ENCODE measurements around the gene VSTM4.

The VSTM4 gene

DNA sequence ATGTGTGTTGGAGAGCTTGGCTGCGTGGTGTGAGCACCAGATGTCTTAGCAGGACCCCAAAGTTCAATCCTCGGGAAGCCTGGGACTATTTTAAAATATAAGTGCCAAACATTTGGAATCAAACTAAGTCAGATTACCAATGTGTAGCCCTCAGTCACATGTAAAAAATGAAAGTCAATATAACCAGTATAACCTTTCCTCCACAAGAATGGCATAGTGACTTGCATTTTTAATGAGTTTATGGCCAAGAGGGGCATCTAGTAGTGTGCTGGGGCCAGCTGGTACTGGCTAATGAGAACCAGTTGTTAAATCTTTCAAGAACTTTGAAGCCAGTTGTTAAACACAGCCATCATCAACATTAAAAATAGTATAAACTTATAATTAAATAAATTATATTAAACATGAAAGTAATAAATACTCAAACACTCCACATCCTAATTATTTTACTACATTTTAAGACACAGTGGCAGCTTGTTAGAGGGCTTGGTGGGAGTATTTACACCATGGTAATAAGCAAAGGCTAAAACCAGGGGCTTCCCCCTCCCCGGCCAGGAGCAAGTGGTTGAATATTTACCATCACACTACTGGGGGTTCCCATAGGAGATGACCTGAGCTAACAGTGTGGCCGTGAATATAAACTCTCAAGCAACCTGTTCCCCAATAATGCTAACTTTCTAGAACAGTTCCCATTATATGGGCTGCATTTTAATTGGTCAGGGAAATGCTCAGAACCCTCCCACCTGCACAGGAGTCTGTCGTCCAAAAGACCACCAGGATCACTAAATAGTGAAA is 26.4 kb upstream of the VSTM4 start:
- DNase-seq, result no peak

DNA sequence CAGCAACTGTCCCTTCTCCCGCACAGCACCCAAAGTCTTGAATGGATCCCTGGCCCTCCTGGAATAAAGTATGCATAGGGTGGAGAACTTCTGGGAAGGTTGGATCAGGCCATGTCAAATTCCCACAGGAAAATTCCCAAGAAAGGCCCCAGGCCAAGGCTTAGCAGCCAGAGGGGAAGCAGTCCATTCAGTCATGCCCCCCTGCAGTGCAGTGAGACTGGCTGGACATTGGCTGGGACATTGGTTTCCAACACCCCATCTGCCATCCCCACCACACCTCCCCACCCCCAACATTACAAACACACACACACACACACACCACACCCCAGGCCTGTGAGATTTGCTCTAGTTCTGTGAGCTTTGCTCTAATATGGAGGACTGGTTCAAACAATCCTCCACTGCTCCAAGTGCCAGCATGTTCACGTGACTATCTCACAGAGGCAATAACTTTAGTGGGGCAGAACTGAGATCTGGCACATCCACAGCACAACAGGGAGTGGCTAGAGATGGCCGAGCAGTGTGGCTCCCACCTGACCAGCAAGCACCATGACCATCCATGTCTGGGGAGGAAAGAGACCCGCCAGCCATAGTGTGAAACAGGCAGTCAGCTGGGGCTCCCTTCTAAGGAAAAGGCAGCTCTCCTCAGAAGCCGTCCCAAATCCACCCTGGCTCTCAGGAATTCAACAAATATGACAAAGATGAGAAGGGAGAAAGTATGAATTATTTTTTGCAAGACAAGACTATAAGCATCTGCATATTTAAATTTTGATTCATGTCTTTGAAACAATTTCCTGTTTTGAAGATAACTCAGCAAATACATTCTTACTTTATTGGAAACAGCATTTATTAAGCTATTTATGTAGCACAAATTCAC is 25.2 kb upstream of the VSTM4 start:
- no peak for DNase-seq

DNA sequence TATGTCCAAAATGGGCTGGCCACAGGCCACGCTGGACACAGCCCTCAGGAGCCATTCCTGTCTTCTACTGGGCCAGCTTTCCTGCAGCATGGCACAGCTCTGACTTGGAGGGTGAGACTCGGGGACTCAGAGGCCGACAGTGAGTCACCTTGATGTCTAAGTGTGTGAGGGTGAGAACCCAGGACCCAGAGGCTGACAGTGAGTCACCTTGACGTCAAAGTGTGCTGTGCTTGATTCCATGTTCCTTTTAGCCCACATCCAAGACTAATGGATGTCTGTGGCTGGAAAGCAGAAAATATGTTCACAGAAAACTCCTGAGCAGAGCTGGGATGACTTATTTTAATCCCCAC is 24.5 kb upstream of the VSTM4 start:
- no peak for DNase-seq

DNA sequence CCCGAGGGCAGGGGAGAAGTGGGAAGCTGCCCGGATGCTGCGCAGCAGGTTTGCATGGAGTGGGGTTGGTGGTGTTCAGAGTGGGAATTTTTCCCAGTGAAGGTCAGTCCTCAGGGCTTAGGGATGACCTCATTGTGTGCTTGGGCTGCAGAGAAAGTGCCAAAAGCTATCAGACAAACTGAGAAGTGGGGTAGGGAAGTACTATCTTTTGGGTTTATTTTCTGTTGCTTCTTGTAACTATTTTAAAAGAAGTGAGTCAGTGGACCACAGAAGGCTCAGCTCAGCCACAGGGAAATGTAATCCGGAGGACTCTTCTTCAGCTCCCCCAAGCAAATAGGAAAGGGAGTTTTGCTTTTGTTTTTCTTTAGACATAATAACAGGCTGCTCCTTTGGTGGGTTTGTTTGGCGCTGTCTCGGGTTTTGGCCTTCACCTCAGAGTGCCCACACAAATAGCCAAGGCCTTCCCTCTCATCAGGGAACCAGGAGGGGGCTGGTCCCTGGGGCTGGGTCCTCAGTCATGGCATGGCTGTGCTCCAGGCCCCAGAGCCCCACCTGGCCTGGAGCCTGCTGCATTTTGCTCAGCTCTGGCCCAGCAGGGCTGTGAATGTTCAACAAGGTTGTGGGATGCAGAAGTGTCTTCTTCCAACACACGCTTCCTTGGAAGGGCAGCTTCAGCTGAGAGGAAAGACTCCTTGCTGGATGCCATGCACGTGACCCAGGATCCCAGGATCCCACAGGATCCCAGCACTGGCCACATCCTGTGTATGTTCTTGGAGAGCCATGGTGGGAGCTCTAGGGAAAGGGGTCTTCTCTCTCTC is 23.9 kb upstream of the VSTM4 start:
- DNase-seq, result no peak

DNA sequence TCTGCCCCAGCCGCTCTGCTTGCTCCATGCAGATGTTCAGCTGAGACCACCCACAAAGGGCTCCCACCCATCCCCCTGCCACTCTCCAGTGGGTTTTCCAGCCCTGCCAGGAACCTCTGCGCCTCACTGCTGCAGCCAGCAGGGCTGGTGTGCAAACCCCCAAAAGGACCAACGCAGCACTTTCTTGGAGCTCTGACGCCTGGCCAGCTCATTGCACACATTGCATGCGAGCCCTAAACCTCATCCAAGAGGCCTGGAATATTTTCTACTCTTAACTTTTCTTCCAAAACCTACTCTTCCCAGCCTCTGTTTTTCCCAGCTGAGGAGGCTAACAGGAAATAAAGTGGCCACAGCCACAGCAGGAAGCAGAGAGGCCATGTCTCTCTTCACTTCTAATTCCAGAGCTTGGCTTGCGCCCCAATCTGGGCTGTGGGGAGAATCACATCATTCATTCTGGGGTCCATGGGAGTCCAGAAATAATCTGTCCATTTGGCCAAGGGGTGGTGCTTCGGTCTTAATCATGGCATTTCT is 23.1 kb upstream of the VSTM4 start:
- DNase-seq, result no peak

DNA sequence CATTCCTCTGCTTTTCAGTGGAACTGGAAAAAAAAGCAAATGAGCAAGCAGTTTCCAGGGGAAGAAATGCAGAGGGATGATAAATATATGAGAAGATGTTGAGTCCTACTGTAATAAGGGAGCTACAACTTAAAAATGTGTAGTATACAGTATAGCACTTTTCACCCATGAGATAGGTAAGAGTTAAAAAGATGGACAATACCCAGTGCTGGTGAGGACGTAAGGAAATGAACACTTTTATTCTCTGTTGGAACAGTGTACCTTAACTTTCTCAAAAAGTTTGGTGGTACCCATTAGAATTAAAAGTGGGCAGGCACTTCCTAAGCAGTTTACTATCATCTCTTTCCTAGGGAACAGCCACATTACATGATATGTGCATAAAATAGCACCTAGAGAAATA is 21.2 kb upstream of the VSTM4 start:
- DNase-seq, result no peak

DNA sequence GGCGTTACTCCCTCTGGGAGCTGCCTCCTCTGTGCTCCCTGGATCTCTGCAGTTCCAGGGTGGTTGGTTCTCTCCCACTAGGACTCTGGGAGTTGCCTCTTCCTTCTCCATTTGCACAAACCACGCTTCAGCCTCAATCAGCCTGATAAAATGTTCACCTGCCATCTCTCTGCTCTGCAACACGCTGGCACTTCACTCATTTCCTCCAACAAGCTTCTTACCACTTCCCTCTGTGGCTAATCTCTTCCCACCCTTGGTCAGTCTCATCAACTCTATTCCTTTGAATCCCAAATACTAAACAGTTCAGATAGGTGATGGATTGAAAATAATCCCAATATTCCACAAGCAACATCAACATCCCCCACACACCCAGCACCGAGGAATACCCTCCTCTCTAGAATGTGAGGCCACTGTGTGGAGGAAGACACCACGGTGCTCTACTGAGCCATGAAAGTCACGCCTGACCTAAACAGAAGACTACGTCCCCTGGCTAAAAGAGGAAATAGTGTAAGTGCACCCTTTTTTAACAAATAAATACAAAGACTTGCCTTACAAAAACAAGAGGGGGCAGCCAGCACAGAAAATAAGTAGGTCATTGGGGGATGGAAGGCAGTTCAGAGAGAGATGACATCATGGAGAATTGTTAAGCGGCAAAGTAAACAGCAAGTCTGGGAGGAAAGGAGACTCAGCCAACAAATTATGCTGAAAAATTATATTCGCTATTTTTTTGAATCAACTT is 20.4 kb upstream of the VSTM4 start:
- DNase-seq, result no peak

DNA sequence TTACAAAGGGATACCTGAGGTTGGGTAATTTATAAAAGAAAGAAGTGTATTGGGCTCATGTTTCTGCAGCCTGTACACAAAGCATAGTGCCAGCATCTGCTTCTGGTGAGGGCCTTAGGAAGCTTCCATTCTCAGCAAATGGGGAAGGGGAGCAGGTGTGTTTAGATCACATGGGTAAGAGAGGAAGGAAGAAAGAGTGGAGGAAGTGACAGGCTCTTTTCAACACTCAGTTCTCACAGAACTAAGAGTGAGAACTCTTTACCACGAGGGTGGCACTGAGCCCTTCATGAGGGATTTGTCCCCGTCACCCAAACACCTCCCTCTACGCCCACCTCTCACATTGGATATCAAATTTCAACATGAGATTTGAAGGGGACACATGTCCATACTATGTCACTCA is 19.0 kb upstream of the VSTM4 start:
- DNase-seq, result no peak

DNA sequence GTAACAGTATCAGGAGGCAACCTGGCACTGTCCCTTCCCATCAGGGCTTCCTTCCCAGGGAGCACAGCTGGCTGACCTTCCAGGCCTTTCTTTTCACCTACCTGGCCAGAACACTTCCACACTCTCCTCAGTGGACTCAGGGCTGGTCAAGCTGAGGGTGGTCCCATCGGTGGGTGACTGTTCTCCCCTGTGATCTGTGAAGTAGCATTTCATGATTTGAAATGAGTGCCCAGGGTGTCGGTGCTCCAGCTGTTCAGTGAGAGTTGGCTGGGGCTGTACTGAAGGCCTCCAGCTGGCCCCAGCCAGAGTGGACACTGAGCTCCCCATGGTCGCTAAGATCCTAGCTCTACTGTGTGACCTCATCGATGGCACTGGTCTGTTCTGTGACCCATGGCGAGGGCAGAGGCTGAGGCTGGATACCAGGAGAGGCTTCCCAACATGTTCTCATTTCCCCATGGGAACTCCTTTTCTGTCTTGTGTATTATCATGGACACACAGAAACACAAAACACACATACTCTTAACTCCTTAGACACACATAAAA is 18.5 kb upstream of the VSTM4 start, which contains the start of gene FAM170B:
Gene FAM170B, minus strand, starts transcription at position 316 of the 543 bp plus-strand sequence. Its CDS starts 103 bp downstream, at position 213.
- DNase-seq, result no peak

DNA sequence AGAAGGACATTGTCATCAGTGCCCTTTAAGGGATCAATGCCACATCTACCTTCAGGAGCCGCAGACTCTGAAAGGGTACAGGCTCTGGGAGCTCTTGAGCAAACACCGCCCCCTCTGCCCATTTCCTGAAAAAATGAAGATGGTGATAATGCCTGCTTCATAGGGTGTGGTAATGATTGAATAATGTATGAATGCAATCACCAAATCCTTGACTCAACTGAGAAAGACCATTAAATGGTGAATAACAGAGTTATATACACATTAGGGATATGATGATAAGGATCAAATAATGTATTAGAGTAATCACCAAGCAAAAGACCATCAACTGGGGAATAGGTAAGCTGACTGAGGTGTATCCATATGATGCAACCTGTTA is 17.0 kb upstream of the VSTM4 start:
- no peak for DNase-seq

DNA sequence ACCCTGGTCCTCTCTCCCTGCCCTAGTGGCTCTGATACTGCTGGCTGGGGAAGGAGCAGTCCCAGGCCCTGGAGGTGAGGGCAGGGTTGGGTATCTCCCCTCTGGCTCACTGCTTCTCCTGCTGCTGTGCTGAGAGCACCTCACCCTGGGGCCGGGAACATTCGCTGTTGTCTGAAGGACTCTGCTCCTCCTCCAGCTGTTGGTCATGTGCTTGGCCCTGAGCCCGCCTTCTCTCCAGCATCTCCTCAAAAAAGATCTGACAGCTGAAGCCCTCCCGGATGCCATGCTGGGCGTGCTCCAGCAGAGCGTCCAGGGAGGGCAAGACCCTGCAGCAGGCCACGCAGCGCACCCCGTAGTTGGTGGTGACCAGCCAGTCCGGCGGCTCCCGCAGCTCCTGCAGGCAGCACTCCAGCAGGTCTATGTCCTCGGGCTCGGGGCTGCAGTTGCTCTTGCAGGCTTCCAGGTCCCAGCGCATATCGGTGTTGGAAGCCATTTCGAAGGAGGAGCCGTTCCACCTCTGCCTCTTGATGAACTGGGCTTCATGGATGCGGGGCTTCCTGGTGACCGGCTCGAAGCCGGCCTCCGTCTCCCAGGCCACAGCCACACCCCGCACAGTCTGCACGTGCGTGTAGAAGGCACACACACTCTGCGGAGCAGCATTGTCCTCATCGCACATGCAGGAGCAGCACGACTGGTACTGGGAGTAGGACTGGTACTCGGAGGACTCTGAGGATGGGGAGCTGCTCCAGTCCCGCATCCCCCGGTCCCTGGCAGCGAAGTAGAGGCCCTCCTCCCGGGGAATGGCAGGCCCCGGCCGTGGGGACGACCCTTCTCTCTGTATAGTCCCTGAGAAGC is 16.4 kb upstream of the VSTM4 start:
- DNase-seq, result no peak

DNA sequence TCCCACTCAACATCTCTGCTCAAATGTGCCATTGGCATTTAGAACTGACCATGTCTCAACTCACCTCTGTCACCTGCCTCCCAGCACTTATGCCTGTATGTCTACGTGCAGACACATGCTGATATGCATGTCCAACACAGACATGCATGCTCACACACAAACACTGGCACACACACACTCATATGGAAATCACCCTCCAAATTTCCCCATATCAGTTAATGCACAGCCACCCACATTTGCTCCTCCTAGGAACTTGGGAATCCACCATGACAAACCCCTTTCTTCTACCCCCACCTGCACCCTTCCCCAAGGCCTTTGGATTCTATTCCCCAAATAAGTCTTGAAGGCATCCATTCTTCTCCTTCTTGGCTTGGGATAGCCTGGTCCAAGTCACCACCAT is 14.1 kb upstream of the VSTM4 start:
- DNase-seq, result no peak

DNA sequence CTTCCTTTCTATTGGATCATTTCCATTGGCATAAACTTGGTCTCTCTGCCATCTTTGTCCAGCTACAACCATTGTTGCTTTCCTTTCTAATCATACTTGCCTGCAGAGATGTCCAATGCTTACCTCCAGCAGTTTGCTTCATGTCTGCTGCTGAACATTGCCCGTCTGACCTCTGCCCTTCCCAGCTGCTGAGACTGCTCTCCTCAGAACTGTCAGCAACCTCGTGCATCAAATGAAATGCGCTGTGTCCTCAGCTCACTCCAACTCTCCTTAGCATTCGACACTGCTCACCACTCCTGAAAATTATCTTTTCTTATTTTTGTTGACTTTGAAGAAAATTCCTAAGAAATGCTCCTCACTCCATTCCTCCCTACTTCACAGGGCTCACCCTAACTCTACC is 13.5 kb upstream of the VSTM4 start:
- DNase-seq, result no peak

DNA sequence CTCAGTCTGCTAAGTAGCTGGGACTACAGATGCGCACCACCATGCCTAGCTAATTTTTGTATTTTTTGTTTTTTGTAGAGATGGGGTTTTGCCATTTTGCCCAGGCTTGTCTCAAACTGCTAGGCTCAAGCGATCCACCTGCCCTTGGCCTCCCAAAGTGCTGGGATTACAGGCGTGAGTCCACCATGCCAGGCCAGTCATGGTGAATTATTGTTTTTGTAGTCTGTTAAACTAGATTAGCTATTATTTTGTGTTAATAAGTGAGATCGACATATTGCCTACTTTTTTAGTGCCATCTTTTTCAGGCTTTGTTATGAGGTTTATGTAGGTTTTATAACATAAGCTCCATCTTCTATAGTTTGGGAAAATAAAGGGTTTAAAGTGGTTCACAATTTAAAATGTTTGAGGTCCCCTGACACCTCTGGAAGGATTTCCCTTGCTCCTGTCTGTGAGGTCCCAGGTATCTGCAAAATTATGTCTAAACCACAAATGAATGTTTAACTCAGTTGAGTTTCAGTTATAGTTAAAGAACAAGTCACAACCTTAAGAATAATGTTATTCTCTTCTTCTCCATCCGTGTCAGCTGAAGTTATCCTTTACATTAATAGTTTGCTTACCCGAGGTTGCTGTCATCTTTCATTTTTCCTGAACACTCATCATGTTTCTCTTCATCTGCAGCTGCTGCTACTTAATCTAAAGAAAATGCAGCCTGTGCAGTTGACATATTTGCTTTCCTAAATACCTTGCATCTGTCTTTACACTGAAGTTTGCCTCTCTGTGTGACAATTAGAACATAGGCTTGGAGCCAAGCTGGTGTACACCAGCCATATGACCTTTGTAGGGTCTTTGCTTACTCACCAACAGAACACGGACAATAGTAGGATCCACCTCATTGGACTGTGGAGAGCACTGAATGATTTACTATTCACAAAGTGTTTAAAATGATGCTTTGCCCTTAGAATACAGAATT is 8.9 kb upstream of the VSTM4 start:
- no peak for DNase-seq

DNA sequence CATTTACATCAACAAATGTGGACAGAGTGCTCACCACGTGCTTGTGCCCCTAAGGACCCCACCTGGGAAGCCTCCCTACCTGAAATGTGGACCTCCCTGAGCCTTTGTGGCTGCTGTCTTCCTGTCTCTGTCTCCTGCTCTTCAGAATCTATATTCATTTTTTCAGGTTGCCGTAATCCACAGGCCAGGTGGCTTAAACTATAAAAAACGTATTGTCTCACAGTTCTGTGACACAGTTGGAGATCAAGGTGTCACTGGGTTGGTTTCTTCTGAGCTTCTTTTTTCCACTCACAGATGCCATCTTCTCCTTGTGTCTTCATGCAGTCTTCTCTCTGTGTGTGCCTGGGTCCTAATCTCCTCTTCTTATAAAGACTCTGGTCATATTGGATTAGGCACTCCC is 5.6 kb upstream of the VSTM4 start:
- DNase-seq, result no peak

DNA sequence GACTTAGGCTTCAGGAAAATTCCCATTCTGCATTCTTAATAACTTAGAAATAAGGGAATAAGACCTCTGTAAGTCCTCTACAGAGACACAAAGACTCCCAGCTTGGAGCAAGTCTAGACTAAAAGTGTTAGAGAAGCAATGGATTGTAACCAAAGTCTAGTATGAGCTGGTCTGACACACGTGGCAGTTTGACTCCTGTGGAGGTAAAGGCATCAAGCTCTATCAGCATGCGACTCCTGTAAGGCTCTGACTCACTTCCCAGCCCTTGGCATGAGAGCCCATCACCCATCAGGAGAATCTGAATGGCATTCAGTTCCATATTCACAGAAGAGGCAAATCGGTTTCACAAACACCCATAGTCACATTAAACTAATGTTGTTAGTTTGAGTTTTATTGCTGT is 4.4 kb upstream of the VSTM4 start:
- DNase-seq, result no peak

DNA sequence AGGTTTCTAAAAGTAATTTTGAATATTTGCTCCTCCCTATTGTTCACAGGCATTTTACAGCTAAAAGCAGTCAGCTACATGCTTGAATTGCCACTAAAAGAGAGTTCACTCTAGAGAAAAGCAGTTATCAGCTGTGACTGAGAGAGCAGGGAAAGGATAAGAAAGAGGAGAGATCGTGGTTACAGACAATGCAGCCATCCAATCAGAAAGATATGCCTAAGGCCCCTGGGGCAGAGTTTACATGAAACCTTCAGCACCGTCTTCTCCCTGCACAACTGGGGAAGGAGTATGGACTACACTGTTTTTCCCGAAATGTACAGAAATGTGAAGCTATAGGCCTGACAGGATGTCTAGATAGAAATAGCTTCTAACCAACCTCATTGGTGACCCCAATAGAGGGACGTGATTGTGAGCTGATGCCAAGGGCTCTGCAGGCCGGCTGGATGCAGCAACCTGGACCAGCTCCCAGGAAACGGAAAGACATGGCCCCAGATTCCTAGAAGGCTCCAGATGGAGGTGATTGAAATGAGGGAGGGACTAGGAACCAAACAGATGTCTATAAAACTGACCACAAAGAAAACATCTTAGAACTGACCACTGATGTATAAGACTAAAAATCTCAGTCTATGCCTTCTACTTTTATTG is 3.2 kb upstream of the VSTM4 start:
- no peak for DNase-seq

DNA sequence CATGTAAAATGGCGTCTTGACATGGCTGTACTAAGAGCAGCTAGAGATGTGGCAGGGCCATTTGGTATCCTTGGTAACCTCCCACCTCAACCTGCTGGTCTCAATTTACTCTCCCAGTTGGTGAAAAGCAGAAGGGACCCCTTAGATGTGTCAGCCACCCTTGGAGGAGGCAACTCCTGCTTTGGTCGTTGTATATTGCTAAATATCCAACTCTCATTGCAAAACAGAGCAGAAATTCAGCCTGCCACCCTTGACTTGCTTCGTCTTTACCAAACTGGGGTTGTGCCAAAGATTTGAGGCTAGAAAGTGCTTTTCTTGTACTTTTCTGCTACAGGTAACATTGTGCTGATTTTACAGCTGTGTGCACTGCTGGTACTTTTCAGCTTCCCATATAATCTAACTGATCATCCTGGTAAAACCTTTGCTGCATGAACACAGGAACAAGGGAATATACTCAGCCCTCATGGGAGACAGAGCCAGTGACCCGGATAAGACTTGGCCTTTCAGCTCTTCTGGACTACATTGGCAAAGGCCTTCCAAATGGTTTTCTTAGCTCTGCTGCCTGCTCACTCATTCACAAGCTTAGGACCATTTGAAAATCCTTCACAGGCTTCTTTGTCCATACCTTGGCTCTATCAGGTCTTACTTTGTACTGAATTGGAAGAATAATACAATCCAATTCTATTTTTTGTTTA is 2.2 kb upstream of the VSTM4 start:
- no peak for DNase-seq

Measured in activated CD4-positive, CD25-positive, alpha-beta regulatory T cell (primary cell).